Measurements from ENCODE around the gene AFAP1. TPM values are rescaled to one million over a fixed set of nuclear protein-coding genes. Genes with fewer than 3 reads are reported as not detected.

The AFAP1 gene
- total and polyA plus RNA-seq, 2 of the 8 experiments (the other 6 are each of a cell fraction or from before 2014, with no cell fraction given) = 3.6 to 18.2 TPM

- no peak overlapping the region for H3K56ac ChIP-seq (replicated peaks; ENCODE audit: insufficient read length, low read depth, low read length)
- POLR2A ChIA-PET (ENCODE audit: partially characterized antibody) = no interaction called here
- WGBS, 2 experiments (ENCODE audit: extremely low coverage in 1 of 2, insufficient coverage in 1 of 2, insufficient read length in 1 of 2, insufficient replicate concordance in 2 of 2, low coverage in 1 of 2, low lambda C conversion rate in 2 of 2, missing lambda C conversion rate in 1 of 2) = 90% methylated on average over 7 of the region's 7 CpGs; no CpG with 5 or more reads in 1 of the 2 experiments
- H2AFZ ChIP-seq (ENCODE audit: low read length) = no peak overlapping the region
- no peak overlapping the region for H2BK120ac ChIP-seq (replicated peaks; ENCODE audit: low read depth, low read length)
- no peaks in the 10 kb centered on the region for H4K20me1 ChIP-seq (replicated peaks in 1 of 2; ENCODE audit: control insufficient read depth in 1 of 2, insufficient read depth in 2 of 2, low read length in 2 of 2)
- no peak overlapping the region; the same call in 1 of the 2 replicates for H2BK20ac ChIP-seq (ENCODE audit: low read length)
- H4K8ac ChIP-seq (ENCODE audit: extremely low read depth, insufficient read depth, low read length) = no peak overlapping the region
- no peak overlapping the region for H4K5ac ChIP-seq (ENCODE audit: insufficient read length, low read depth, low read length)
- CTCF ChIA-PET (ENCODE audit: partially characterized antibody) = interaction anchor here (0.7 to 2.1 kb wide), 7 partner anchors 11 to 216 kb away, joined by 3 to 8 read pairs (median 4); partner anchors contain the start of gene AFAP1
- H3K79me2 ChIP-seq (ENCODE audit: control insufficient read depth in 1 of 2, insufficient read depth in 2 of 2, low read length in 2 of 2) = no peaks in the 10 kb centered on the region
- peaks cover 3 to 24% (median 14%) of the 10 kb centered on the region in 4 experiments for H3K4me1 ChIP-seq (replicated peaks in 1 of 4; ENCODE audit: control insufficient read depth in 3 of 4, insufficient read depth in 4 of 4, low read length in 3 of 4)
- no peak overlapping the region for H2BK15ac ChIP-seq (ENCODE audit: low read length)
- no peak overlapping the region for H3K4ac ChIP-seq (replicated peaks; ENCODE audit: insufficient read length, low read depth, low read length)
- H2AK5ac ChIP-seq (ENCODE audit: low read depth, low read length) = 0 out of 2 replicates have a peak overlapping the region, but pooled peaks have one; percentile 80
- H3K27ac ChIP-seq (ENCODE audit: low read depth, low read length) = no peak overlapping the region
- DNase-seq (ENCODE audit: low read depth in 1 of 2, low spot score in 2 of 2) (no peak), FAIRE-seq (no peak)
- no peak overlapping the region for H3K9ac ChIP-seq (replicated peaks in 1 of 4; ENCODE audit: extremely low read depth in 1 of 4, low read depth in 3 of 4, low read length in 3 of 4)
- H3K14ac ChIP-seq (ENCODE audit: insufficient read length) = no peak overlapping the region
- H3K27me3 ChIP-seq (replicated peaks in 1 of 4; ENCODE audit: control insufficient read depth in 3 of 4, extremely low read depth in 1 of 4, insufficient read depth in 3 of 4, low read length in 3 of 4) = no peaks in the 10 kb centered on the region; a peak in 1 of 7 replicates
- no peak overlapping the region for H3K23ac ChIP-seq (ENCODE audit: insufficient read length)
- no peak overlapping the region for H4K91ac ChIP-seq (replicated peaks; ENCODE audit: insufficient read length, low read length)
- H2BK12ac ChIP-seq (ENCODE audit: low read depth, low read length) = no peak overlapping the region
- no peak overlapping the region for H2BK5ac ChIP-seq (ENCODE audit: low read depth, low read length)
- H3K4me3 ChIP-seq (ENCODE audit: extremely low read depth in 1 of 4, insufficient read depth in 2 of 4, low read depth in 3 of 4, low read length in 4 of 4) = no peak overlapping the region
- H3K18ac ChIP-seq (ENCODE audit: extremely low read depth, low read length) = no peak overlapping the region
- H3K4me2 ChIP-seq (ENCODE audit: insufficient read depth in 1 of 2, low read depth in 2 of 2, low read length in 2 of 2) = no peak overlapping the region
- no peaks in the 10 kb centered on the region; a peak in 1 of 4 replicates for H3K9me3 ChIP-seq (ENCODE audit: insufficient read depth in 2 of 2, low read depth in 1 of 2, low read length in 1 of 2)
- no peaks in the 10 kb centered on the region for H3K36me3 ChIP-seq (ENCODE audit: control insufficient read depth in 2 of 4, insufficient read depth in 4 of 4, low read length in 3 of 4)
- H3K79me1 ChIP-seq (ENCODE audit: low read depth, low read length) = no peaks in the 10 kb centered on the region
- H3K23me2 ChIP-seq (ENCODE audit: low read depth, low read length) = peaks cover 13% of the 10 kb centered on the region
- TF ChIP-seq TEAD4 (IDR thresholded peaks at IDR 0.05; ENCODE audit: low read depth, low read length) (no peak), POU5F1 (IDR thresholded peaks at IDR 0.05; ENCODE audit: low read depth, low read length) (no peak), RNF2 (IDR thresholded peaks at IDR 0.05; ENCODE audit: borderline replicate concordance, low read depth, low read length, missing control alignments, poor library complexity, severe bottlenecking) (no peak), GTF2F1 (IDR thresholded peaks at IDR 0.05; ENCODE audit: borderline replicate concordance, low read depth, low read length) (no peak), ZNF274 (IDR thresholded peaks at IDR 0.05; ENCODE audit: borderline replicate concordance, extremely low read depth, low read length) (no peak), CTCF (IDR thresholded peaks at IDR 0.05; ENCODE audit: control extremely low read depth in 1 of 3, insufficient read depth in 1 of 3, low read depth in 1 of 3, low read length in 3 of 3) (no peak), JUND (IDR thresholded peaks at IDR 0.05; ENCODE audit: low read length) (no peak), RXRA (IDR thresholded peaks at IDR 0.05; ENCODE audit: insufficient read depth, low read depth, low read length) (no peak), MAX (IDR thresholded peaks at IDR 0.05) (no peak), YY1 (IDR thresholded peaks at IDR 0.05; ENCODE audit: low read depth, low read length) (no peak), SP4 (IDR thresholded peaks at IDR 0.05; ENCODE audit: low read length) (no peak), TCF12 (IDR thresholded peaks at IDR 0.05; ENCODE audit: low read depth, low read length) (no peak)
These were observed 36.4 kb upstream of the AFAP1 start for GRCh38 chr4:7976025-7976424.

Measured in H1 (cell line).